Caco-2 (cell line): ENCODE measurements around the gene DRD2. TPM values are rescaled to one million over a fixed set of nuclear protein-coding genes. Genes with fewer than 3 reads are reported as not detected.

ENCODE experiments used
- BruUV-seq: library from RNA; stranded (reverse); fragments of 400-500 nt; replicated peaks from 2 replicates; lab custom pipeline; 2021; lab: Mats Ljungman, UMichigan
- CTCF ChIA-PET: fragments of 300-600 bp; sonication (Branson Sonifier 250); formaldehyde crosslinking; loops from one replicate; lab custom pipeline; 2022; ENCODE audit warnings: antibody characterized with exemption; lab: Charles Lee
- POLR2A ChIA-PET: fragments of 300-600 bp; sonication (Branson Sonifier 250); formaldehyde crosslinking; loops from one replicate; lab custom pipeline; 2022; ENCODE audit warnings: antibody characterized with exemption; lab: Charles Lee
- DNase-seq, 2 experiments: peaks; one replicate each; pipeline versions ENCODE4 v3.0.0 to v3.0.0-alpha.2; 2020 to 2022
- H3K27me3 ChIP-seq: replicated peaks from 2 replicates; pipeline ENCODE4 v1.6.0; 2011; ENCODE audit warnings: low read length; ENCODE audit not compliant: control insufficient read depth, insufficient read depth
- H3K36me3 ChIP-seq: 2 replicates; pipeline ENCODE4 v1.5.1; 2011; ENCODE audit warnings: low read length; ENCODE audit not compliant: control insufficient read depth, insufficient read depth
- H3K4me1 ChIP-seq: fragments of 250-450 bp; sonication (Bioruptor Pico); 2 replicates; pipeline ENCODE4 v1.5.1; 2020; ENCODE audit warnings: mild to moderate bottlenecking
- H3K4me3 ChIP-seq: 2 replicates; pipeline ENCODE4 v1.5.1; 2011; ENCODE audit warnings: low read depth, mild to moderate bottlenecking, control low read depth, low read length
- H3K9me3 ChIP-seq: fragments of 250-450 bp; sonication (Bioruptor Pico); 2 replicates; pipeline ENCODE4 v1.5.1; 2020; ENCODE audit warnings: mild to moderate bottlenecking, moderate library complexity
- H3K27ac Mint-ChIP-seq: one replicate; pipeline ENCODE4 v1.8.0; 2022; ENCODE audit warnings: mixed read lengths; ENCODE audit not compliant: unreplicated experiment
- H3K27me3 Mint-ChIP-seq: one replicate; pipeline ENCODE4 v1.8.0; 2022; ENCODE audit warnings: mixed read lengths; ENCODE audit not compliant: insufficient read depth, unreplicated experiment
- H3K36me3 Mint-ChIP-seq: one replicate; pipeline ENCODE4 v1.8.0; 2022; ENCODE audit warnings: mild to moderate bottlenecking, mixed read lengths; ENCODE audit not compliant: insufficient read depth, unreplicated experiment
- H3K4me1 Mint-ChIP-seq: one replicate; pipeline ENCODE4 v1.8.0; 2022; ENCODE audit warnings: low read depth, mixed read lengths; ENCODE audit not compliant: unreplicated experiment
- H3K4me3 Mint-ChIP-seq: one replicate; pipeline ENCODE4 v1.8.0; 2022; ENCODE audit warnings: mild to moderate bottlenecking, moderate library complexity, mixed read lengths; ENCODE audit not compliant: unreplicated experiment
- H3K9me3 Mint-ChIP-seq: one replicate; pipeline ENCODE4 v1.8.0; 2022; ENCODE audit warnings: mixed read lengths; ENCODE audit not compliant: unreplicated experiment
- CTCF ChIP-seq, 2 experiments: fragments of 200-600 bp in 1 of 2; IDR thresholded peaks; 1 replicate in 1 of 2; 2 replicates in 1 of 2; pipeline versions ENCODE4 v1.5.1 to v1.8.0; 2011 to 2022; ENCODE audit warnings: antibody characterized with exemption in 1 of 2, control low read depth in 1 of 2, inconsistent platforms in 1 of 2, low read depth in 1 of 2, low read length in 1 of 2, mild to moderate bottlenecking in 1 of 2, moderate library complexity in 1 of 2; ENCODE audit not compliant: insufficient read depth in 1 of 2, severe bottlenecking in 1 of 2, unreplicated experiment in 1 of 2
- intact Hi-C: fragments of 100-400 bp; cut with micrococcal nuclease; formaldehyde crosslinking; loops from one replicate; pipeline ENCODE4 v1.10.0; 2022; ENCODE audit not compliant: unreplicated experiment
- total RNA-seq: library from RNA; stranded (reverse); gene quantifications from 2 replicates; pipeline ENCODE4 v1.2.3, GENCODE V29; 2022

DRD2 gene
- total RNA-seq, 1 experiment from 2014 or later = 13.9 TPM

DNA sequence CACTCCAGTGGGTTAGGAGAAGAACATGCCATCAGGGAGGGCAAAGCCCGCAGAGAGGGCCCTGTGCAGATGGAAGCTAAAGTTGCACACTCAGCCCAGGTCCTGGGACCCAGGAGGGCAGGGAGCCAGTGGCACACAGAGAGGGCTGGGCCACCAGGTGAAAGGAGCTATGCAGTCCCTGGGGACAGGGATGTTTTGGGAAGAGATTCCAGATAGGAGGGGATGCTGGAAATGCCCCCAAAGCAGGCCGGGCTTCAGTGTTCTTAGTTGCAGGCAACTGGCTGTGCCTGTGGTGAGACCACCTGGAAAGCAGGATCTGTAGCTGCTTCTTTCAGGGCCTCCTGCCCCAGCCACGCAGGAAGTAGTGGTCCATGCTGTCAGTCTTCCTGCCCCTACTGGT, 68.0 kb downstream of the DRD2 start:
- POLR2A ChIA-PET = no interaction called here
- Histone ChIP-seq H3K4me3 (no peak overlapping the region), H3K36me3 (no peaks in the 10 kb centered on the region), H3K9me3 (no peaks in the 10 kb centered on the region), H3K27me3 (no peaks in the 10 kb centered on the region), H3K4me1 (peaks cover 7% of the 10 kb centered on the region)
- intact Hi-C loops = no loop called here
- H3K4me3 Mint-ChIP-seq = no peak overlapping the region
- no peak for DNase-seq
- TF ChIP-seq CTCF (IDR thresholded peaks at IDR 0.05; ENCODE audit: insufficient read depth in 1 of 2, low read depth in 1 of 2, low read length in 1 of 2, severe bottlenecking in 1 of 2, unreplicated experiment in 1 of 2) = no peak
- CTCF ChIA-PET = no interaction called here
- no TSS peak for BruUV-seq
- no peaks in the 10 kb centered on the region for H3K36me3 Mint-ChIP-seq
- peaks cover 6% of the 10 kb centered on the region for H3K27me3 Mint-ChIP-seq
- H3K27ac Mint-ChIP-seq = no peak overlapping the region
- H3K4me1 Mint-ChIP-seq = no peaks in the 10 kb centered on the region
- H3K9me3 Mint-ChIP-seq = no peaks in the 10 kb centered on the region

DNA sequence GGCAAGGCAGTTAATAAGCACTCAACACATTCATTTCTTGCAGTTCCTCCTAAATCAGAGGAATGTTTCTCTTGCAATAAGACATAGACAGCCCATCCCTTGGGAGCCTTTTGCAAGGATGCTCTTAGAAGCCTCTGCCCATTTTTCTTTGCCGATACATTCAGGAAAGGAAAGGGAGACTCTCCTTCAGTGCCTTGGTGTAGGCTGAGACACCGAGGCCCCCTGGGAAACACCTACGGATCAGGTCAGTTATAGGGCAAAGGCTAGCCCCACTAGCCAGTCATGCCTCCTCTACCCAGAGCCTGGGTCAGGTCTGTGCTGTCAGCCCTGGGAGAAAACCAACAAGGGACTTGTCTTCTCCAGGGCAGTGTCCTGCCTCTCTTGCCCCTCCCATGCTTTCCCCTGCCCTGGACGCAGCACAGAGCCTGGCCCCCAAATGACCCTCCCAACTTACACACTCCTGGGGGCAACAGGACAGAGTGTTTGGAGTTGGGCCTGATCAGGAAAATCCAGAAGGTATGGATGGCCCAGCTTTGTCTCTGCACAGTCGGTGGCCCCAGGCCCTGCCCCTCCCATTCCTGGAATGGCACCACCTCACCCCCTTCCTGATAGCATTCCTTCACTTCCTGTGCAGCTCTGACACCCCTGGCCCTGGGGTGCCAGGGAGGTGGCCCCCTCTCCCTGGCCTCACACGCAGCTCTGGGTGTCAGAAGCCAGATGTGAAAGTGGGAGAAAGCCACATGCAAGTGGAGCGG, 69.3 kb downstream of the DRD2 start:
- no peaks in the 10 kb centered on the region for H3K27me3 ChIP-seq
- ChIA-PET CTCF (no interaction called here), POLR2A (interaction anchor here (0.6 kb wide), 1 partner anchor 92 kb away, joined by 4 read pairs; no protein-coding TSS in a partner anchor)
- intact Hi-C loops = no loop called here
- DNase-seq = no peak
- H3K27ac Mint-ChIP-seq = no peak overlapping the region
- H3K36me3 ChIP-seq = no peaks in the 10 kb centered on the region
- H3K4me3 Mint-ChIP-seq = no peak overlapping the region
- H3K9me3 Mint-ChIP-seq = no peaks in the 10 kb centered on the region
- no peak overlapping the region for H3K4me3 ChIP-seq
- peaks cover 7% of the 10 kb centered on the region for H3K4me1 ChIP-seq
- no TSS peak for BruUV-seq
- no peak for TF ChIP-seq CTCF (IDR thresholded peaks at IDR 0.05; ENCODE audit: insufficient read depth in 1 of 2, low read depth in 1 of 2, low read length in 1 of 2, severe bottlenecking in 1 of 2, unreplicated experiment in 1 of 2)
- H3K36me3 Mint-ChIP-seq = no peaks in the 10 kb centered on the region
- H3K9me3 ChIP-seq = no peaks in the 10 kb centered on the region
- H3K27me3 Mint-ChIP-seq = peaks cover 6% of the 10 kb centered on the region
- no peaks in the 10 kb centered on the region for H3K4me1 Mint-ChIP-seq

DNA sequence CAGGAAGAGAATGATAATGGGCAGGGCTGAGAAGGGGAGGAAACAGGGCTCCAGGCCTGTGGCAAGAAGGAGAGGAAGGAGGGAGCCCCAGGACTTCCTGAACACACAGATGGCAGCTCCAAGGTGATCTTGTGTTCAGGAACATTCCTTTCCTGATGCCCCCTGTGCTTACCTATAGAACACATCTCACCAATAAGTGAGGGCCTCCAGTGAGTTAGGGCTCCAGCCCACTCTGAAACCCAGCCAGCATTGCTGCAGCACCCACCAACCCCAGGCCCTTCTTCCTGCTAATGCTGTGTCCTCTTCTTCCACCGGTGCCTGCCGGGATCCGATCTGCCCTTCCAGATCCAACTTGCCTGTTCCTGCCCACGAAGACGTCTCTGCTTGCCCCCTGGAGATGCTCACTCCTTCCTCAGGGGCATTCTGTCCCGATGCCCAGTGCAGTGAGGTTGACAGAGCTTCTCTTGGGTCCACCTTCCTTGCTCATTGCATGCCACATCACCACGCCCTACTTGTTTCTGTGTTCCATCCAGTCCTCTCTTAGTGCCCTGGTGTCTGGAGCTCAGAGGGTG, 70.3 kb downstream of the DRD2 start:
- intact Hi-C loops = no loop called here
- no TSS peak for BruUV-seq
- Mint-ChIP-seq H3K9me3 (no peaks in the 10 kb centered on the region), H3K4me1 (no peaks in the 10 kb centered on the region), H3K27ac (no peak overlapping the region), H3K36me3 (no peaks in the 10 kb centered on the region), H3K4me3 (no peak overlapping the region), H3K27me3 (peaks cover 6% of the 10 kb centered on the region)
- no peak for TF ChIP-seq CTCF (IDR thresholded peaks at IDR 0.05; ENCODE audit: insufficient read depth in 1 of 2, low read depth in 1 of 2, low read length in 1 of 2, severe bottlenecking in 1 of 2, unreplicated experiment in 1 of 2)
- H3K4me3 ChIP-seq = no peak overlapping the region
- H3K36me3 ChIP-seq = no peaks in the 10 kb centered on the region
- CTCF ChIA-PET = no interaction called here
- no peaks in the 10 kb centered on the region for H3K9me3 ChIP-seq
- no peaks in the 10 kb centered on the region for H3K27me3 ChIP-seq
- POLR2A ChIA-PET = no interaction called here
- H3K4me1 ChIP-seq = peaks cover 7% of the 10 kb centered on the region
- no peak for DNase-seq
